ENCODE data around the gene RALGAPA1. TPM values are rescaled to one million over a fixed set of nuclear protein-coding genes. Genes with fewer than 3 reads are reported as not detected.

The RALGAPA1 gene
- total and polyA plus RNA-seq, 9 of the 15 experiments (the other 6 are each of a cell fraction or from before 2014, with no cell fraction given): 2.5 to 16.3 (median 6.2) TPM

GRCh38 chr14:35826952-35827416, 17.9 kb upstream of the RALGAPA1 start:
- Histone ChIP-seq H3K27ac (ENCODE audit: extremely low read depth, low read depth, low read length) (no peak overlapping the region), H3K79me2 (ENCODE audit: control insufficient read depth, insufficient read depth, low read length) (peaks cover 10% of the 10 kb centered on the region; the same call in 2 of the 3 replicates)
- TSS peak; percentile 74 for BruUV-seq (replicated peaks)

GRCh38 chr14:35826218-35826951, 17.3 kb upstream of the RALGAPA1 start, which contains the start of gene BRMS1L:
BRMS1L (plus strand) TSS chr14:35826338; CDS start chr14:35826517, 179 bp downstream.
- ChIA-PET CTCF (ENCODE audit: low intra/inter-chr PET ratio) (no interaction called here), POLR2A (interaction anchor here (0.6 to 1.5 kb wide), 7 partner anchors 8 to 1277 kb away, joined by 3 to 8 read pairs (median 5); no protein-coding TSS in a partner anchor)
- H4K20me1 ChIP-seq (replicated peaks; ENCODE audit: control insufficient read depth, insufficient read depth, low read length): no peaks in the 10 kb centered on the region
- peak within 1 kb of the TSS; percentile 78 for H3K4me3 ChIP-seq
- peak within 1 kb of the TSS; percentile 90 for H3K27ac ChIP-seq (ENCODE audit: extremely low read depth, low read depth, low read length)
- no peaks in the 10 kb centered on the region for H3K9me1 ChIP-seq (ENCODE audit: control insufficient read depth, insufficient read depth, low read length)
- peak within 1 kb of the TSS; percentile 85 to 90 for H3K9ac ChIP-seq (ENCODE audit: insufficient read depth in 1 of 2, low read depth in 2 of 2, low read length in 2 of 2)
- H3K27me3 ChIP-seq (ENCODE audit: control insufficient read depth in 2 of 2, insufficient read depth in 2 of 2, low read length in 2 of 2): no peaks in the 10 kb centered on the region
- intact Hi-C loops (cut with micrococcal nuclease): loop anchor here (10.0 kb wide), 1 partner anchor 292 kb away; the partner anchor contains the start of gene INSM2
- ATAC-seq: peak; percentile 99
- BruUV-seq (replicated peaks): no TSS peak
- peaks cover 3 to 6% of the 10 kb centered on the region in 2 experiments; a peak in 2 of 5 replicates for H3K4me1 ChIP-seq (replicated peaks in 1 of 2; ENCODE audit: control insufficient read depth in 2 of 2, insufficient read depth in 2 of 2, low read length in 2 of 2)
- H3K4me2 ChIP-seq (ENCODE audit: insufficient read depth, low read length): peak within 1 kb of the TSS; percentile 98
- peak within 1 kb of the TSS; percentile 99 for H2AFZ ChIP-seq (ENCODE audit: low read depth, low read length)
- in situ Hi-C loops (cut with MboI): loop anchor here (25.0 kb wide), 1 partner anchor 1336 kb away; the partner anchor contains the start of gene SLC25A21
- H3K9me3 ChIP-seq (replicated peaks; ENCODE audit: control insufficient read depth, insufficient read depth, low read depth, low read length): no peaks in the 10 kb centered on the region
- WGBS (ENCODE audit: insufficient coverage, low coverage, missing lambda C conversion rate): 2% methylated on average over 34 of the region's 70 CpGs
- peak; percentile 99 for FAIRE-seq
- peaks cover 1% of the 10 kb centered on the region; the same call in 1 of the 3 replicates for H3K36me3 ChIP-seq (ENCODE audit: control insufficient read depth, insufficient read depth, low read length)
- H3K79me2 ChIP-seq (ENCODE audit: control insufficient read depth, insufficient read depth, low read length): peaks cover 10% of the 10 kb centered on the region; the same call in 2 of the 3 replicates
- peak; percentile 92 to 96 (median 94) for DNase-seq (ENCODE audit: extremely low read depth in 1 of 4, low spot score in 3 of 4)
- TF ChIP-seq GTF3C2 (IDR thresholded peaks at IDR 0.05; ENCODE audit: borderline replicate concordance, extremely low read depth, insufficient read length): no peak
- no peak for TF ChIP-seq DMBX1 (CRISPR knock-in tag; IDR thresholded peaks at IDR 0.05; ENCODE audit: borderline replicate concordance)
- no peak for TF ChIP-seq ZNF431 (CRISPR knock-in tag; IDR thresholded peaks at IDR 0.05)
- TF ChIP-seq YBX1 (IDR thresholded peaks at IDR 0.05): no peak
- TF ChIP-seq ZNF830 (CRISPR knock-in tag; IDR thresholded peaks at IDR 0.05): no peak
- no peak for TF ChIP-seq RHOXF2B (CRISPR knock-in tag; conservative IDR thresholded peaks at IDR 0.05)
- peak; percentile 45 for TF ChIP-seq FOS (IDR thresholded peaks at IDR 0.05; ENCODE audit: extremely low read depth, insufficient read length)
- no peak for TF ChIP-seq GABPA (tag; conservative IDR thresholded peaks at IDR 0.05; ENCODE audit: low read depth)
- TF ChIP-seq POLR2A (conservative IDR thresholded peaks at IDR 0.05): peak; percentile 94
- TF ChIP-seq PHF8 (IDR thresholded peaks at IDR 0.05; ENCODE audit: borderline replicate concordance, low read length): peak; percentile 99

More at GRCh38 chr14:35826952-35827416, 17.9 kb upstream of the RALGAPA1 start:
- DNase-seq (ENCODE audit: extremely low read depth in 1 of 4, low spot score in 3 of 4): no peak
- TF ChIP-seq C11orf30 (IDR thresholded peaks at IDR 0.05; ENCODE audit: low read depth): peak; percentile 64
- TF ChIP-seq ZFP30 (CRISPR knock-in tag; IDR thresholded peaks at IDR 0.05; ENCODE audit: borderline replicate concordance): no peak
- TF ChIP-seq ZNF316 (IDR thresholded peaks at IDR 0.05): peak; percentile 36; the same call in 1 of the 2 replicates
- in situ Hi-C loops (cut with MboI) (loop anchor here (25.0 kb wide), 1 partner anchor 1335 kb away; the partner anchor contains the start of gene SLC25A21), intact Hi-C loops (cut with micrococcal nuclease) (loop anchor here (10.0 kb wide), 1 partner anchor 292 kb away; the partner anchor contains the start of gene INSM2)
- Histone ChIP-seq H3K9ac (ENCODE audit: insufficient read depth in 1 of 2, low read depth in 2 of 2, low read length in 2 of 2) (peak overlapping the region; percentile 85 to 90), H3K4me2 (ENCODE audit: insufficient read depth, low read length) (peak overlapping the region; percentile 98), H3K9me1 (ENCODE audit: control insufficient read depth, insufficient read depth, low read length) (no peaks in the 10 kb centered on the region), H2AFZ (ENCODE audit: low read depth, low read length) (peak overlapping the region; percentile 99), H3K9me3 (replicated peaks; ENCODE audit: control insufficient read depth, insufficient read depth, low read depth, low read length) (no peaks in the 10 kb centered on the region), H3K36me3 (ENCODE audit: control insufficient read depth, insufficient read depth, low read length) (peaks cover 7% of the 10 kb centered on the region; the same call in 1 of the 3 replicates), H3K27me3 (ENCODE audit: control insufficient read depth in 2 of 2, insufficient read depth in 2 of 2, low read length in 2 of 2) (no peaks in the 10 kb centered on the region), H3K4me1 (replicated peaks in 1 of 2; ENCODE audit: control insufficient read depth in 2 of 2, insufficient read depth in 2 of 2, low read length in 2 of 2) (peaks cover 3% of the 10 kb centered on the region in 2 experiments; a peak in 2 of 5 replicates), H3K4me3 (peak overlapping the region; percentile 78), H4K20me1 (replicated peaks; ENCODE audit: control insufficient read depth, insufficient read depth, low read length) (no peaks in the 10 kb centered on the region)
- POLR2A ChIA-PET: interaction anchor here (0.6 to 1.5 kb wide), 4 partner anchors 8 to 1278 kb away, joined by 4 to 8 read pairs (median 5); no protein-coding TSS in a partner anchor
- FAIRE-seq: no peak
- CTCF ChIA-PET (ENCODE audit: low intra/inter-chr PET ratio): no interaction called here
- no peak for ATAC-seq
- 0% methylated on average over 10 of the region's 11 CpGs for WGBS (ENCODE audit: insufficient coverage, low coverage, missing lambda C conversion rate)

All from K562 (cell line).